Measurements from ENCODE around the gene CRK.
"Not testable (repeated sequence)": the region's sequence is repeated elsewhere in the genome, so short reads cannot be mapped to it uniquely, and the experiment has no call there.

CRK gene

DNA sequence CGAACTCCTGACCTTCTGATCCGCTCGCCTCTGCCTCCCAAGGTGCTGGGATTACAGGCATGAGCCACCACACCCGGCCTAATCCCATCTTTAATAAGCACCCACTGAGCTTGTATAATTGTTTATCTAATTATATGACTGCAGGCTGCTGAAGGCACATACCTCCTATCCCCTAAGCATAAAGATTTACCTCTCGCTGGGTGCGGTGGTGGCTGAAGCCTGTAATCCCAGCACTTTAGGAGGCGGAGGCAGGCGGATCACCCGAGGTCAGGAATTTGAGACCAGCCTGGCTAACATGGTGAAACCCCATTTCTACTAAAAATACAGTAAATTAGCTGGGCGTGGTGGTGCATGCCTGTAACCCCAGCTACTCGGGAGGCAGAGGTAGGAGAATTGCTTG, 35.9 kb downstream of the CRK start:
- DNase-seq = no peak

- not testable (repeated sequence) for DNase-seq
Measured at GRCh38 chr17:1418476-1418875, 37.6 kb downstream of the CRK start.

- no peak for DNase-seq
Measured at GRCh38 chr17:1416414-1416813, 39.6 kb downstream of the CRK start.

DNA sequence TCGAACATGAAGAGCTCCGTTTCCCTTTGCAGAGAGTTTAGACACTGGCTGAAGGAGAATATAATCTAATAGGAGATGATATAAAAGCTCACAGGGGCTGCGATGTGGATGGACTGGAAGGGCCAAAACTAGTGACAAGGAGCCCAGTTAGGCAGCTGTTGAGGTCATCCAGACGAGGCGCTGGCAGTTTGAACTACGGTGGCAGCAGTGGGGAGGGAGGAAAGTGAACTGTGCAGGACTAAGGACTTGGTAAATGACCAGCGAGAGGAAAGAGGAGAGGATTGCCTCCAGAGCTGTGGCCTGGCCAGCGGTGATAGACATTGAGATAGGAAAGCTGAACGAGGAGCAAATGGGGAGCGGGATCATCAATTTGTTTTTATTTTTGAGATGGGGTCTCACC, 41.4 kb downstream of the CRK start:
- no peak for DNase-seq

DNA sequence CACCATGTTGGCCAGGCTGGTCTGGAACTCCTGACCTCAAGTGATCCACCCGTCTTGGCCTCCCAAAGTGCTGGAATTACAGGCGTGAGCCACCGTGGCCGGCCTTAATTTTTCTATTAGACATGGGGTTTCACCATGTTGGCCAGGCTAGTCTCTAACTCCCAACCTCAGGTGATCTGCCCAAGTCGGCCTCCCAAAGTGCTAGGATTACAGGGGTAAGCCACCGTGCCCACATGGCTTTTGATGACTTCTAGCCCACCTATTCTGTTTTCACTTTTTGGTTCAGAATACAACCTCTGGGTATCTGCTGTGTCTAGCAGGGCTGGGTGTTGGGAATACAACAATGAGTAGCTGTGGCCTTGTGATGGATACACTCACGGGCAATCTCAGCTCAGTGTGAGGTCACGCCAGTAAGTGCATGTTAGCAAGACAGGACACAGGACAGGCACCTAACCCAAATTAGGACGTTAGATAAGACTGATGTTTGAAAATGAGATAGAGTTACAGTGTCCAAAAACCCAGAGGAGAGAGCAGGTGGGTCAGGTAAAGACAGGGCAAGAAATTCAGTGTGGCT, 41.9 kb downstream of the CRK start:
- DNase-seq = no peak

- no peak for DNase-seq
Measured at GRCh38 chr17:1413281-1413791, 42.7 kb downstream of the CRK start.

- DNase-seq = no peak
Measured at GRCh38 chr17:1412185-1413110, 43.6 kb downstream of the CRK start.

GRCh38 chr17:1402262-1402586, 53.8 kb downstream of the CRK start:
- DNase-seq = no peak

DNA sequence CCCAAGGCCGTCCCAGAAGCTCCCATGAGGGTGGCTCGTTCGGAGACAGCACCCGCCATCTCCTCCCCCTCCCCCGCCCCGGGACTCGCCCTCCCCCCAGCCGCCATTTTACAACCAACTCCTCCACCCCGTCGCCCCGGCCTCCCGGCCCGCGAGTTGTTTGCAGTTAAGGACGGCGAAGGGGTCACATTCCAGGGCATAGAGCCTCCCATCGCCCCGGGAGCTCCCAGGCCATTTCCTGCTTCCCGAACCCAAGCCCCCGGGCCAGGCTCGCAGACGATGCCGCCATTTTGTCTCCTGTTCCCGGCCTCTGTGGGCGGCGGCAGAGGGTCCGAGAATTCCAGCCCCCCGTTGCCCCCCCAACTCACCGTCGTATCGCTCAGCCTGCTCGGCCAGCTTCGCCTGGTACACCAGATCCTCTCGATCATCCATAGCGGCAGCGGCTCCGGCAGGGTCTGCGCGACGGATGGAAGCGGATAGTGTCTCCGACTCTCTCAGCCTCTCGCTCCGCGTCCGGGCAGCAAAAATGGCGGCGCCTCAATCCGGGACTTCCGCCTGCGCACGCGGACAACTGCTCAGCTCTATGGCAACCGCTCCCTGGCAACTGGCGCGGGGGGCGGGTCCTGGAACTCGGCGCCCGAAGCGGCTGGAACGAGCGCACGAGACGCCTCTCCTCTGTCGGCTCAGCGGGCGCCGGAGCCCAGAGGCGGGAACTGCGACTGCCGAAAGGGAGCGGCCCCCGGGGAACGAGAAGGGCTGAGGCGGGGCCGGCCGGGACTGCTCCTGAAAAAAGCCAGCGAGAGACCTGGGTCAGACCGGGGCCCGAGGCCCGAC, 56.1 kb downstream of the CRK start, which contains the start of gene YWHAE:
Gene YWHAE (minus strand): TSS at position 544 of the 834 bp plus-strand sequence. CDS start 112 bp downstream, at position 432.
- DNase-seq = peak; percentile 79

- DNase-seq = no peak
Measured at GRCh38 chr17:1398931-1399678, 56.9 kb downstream of the CRK start.

GRCh38 chr17:1398028-1398427, 58.0 kb downstream of the CRK start:
- no peak for DNase-seq

DNA sequence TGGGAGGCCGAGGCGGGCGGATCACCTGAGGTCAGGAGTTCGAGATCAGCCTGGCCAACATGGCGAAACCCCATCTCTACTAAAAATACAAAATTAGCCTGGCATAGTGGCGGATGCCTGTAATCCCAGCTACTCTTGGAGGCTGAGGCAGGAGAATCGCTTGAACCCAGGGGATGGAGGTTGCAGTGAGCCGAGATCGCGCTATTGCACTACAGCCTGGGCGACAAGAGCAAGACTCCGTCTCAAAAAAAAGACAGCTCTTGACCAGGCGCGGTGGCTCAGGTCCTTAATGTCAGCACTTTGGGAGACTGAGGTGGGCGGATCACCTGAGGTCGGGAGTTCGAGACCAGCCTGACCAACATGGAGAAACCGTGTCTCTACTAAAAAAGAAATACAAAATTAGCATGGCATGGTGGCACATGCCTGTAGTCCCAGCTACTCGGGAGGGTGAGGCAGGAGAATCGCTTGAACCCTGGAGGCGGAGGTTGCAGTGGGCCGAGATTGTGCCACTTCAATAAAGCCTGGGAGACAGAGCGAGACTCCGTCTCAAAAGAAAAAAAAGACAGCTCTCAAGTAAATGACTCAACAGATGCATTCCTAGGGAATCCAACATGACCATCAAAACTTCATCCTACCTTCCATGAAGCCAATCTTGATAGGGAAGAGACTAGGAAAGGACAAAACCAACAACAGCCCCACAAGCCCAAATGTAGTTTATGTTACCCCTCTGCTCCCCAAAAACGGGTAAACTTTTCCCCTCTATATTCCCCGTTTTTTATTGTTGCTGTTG, 60.0 kb downstream of the CRK start:
- DNase-seq = not testable (repeated sequence)

DNA sequence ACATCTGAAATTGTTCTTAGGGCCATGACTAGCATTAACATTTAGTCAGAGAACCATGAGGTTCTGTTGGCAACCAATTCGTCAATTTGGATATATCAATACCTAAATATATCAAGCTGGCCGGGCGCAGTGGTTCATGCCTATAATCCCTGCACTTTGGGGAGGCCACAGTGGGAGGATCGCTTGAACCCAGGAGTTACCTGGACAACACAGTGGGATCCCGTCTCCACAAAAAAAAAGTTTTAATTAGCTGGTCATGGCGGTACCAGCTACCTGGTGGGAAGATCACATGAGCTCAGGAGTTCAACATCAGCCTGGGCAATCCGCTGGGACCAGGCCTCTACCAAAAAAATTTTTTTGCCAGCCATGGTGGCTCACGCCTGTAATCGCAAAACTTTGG, 64.5 kb downstream of the CRK start:
- DNase-seq = no peak

DNA sequence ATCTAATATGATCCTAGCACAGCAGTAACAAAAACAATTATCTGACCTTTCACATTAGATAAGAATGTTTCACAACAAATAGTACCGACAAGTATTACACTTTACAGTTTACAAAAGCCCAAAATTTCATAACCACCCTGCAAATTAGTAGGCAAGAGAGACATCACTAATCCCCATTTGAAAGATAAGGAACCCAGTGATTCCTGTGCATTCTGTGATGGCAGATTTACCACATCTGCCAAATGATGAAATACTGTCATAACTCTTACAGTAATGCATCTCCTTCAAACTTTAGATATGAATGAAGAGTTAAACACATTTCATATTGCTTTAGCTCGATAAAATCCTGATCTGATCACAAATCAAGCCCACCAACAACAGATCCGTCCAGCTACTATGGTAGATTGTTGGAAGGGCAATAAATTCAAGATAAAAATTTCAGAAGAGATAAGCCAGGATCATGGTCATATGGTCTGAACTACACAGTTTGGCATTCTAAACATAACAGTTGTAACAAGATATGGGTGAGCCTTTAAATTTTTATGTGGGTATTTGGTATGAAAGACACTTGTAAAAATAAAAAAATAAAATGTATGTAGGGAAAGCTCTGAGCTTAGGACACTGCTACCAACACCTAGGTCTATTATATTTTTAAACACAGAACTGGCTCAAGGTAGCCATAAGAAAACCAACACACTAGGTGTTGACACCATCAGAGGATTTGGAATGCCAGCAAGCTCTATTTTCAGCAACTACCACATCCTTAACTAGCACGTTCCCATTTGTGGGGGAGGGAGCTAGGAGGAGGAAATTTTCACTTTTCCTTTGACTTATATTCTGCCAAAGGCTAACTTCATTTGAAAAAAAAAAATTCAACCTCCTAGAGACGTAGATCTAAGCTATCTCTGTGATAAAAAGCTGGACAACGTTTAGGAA, 65.3 kb downstream of the CRK start:
- no peak for DNase-seq

DNA sequence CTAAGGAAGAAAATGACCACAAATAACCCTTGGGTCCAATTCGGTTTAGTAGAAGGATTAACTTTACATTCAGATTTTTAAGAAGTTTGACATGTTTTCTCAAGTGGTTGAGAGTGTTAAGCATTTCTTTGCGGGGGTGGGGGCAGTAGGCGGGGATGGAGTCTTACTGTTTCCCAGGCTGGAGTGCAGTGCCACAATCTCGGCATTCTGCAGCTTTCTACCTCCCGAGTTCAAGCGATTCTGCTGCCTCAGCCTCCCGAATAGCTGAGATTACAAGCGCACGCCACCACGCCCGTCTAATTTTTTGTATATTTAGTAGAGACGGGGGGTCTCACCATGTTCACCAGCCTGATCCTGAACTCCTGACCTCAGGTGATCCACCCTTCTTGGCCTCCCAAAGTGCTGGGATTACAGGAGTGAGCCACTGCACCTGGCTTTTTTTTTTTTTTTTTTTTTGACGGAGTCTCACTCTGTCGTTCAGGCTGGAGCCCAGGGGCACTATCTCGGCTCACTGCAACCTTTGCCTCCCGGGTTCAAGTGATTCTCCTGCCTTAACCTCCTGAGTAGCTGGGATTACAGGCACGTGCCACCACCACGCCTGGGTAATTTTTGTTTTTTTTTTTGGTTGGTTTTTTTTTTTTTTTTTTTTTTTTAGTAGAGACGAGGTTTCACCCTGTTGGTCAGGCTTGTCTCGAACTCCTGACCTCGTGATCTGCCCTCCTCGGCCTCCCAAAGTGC, 68.4 kb downstream of the CRK start:
- not testable (repeated sequence) for DNase-seq

- not testable (repeated sequence) for DNase-seq
Measured at GRCh38 chr17:1386675-1387190, 69.3 kb downstream of the CRK start.

DNA sequence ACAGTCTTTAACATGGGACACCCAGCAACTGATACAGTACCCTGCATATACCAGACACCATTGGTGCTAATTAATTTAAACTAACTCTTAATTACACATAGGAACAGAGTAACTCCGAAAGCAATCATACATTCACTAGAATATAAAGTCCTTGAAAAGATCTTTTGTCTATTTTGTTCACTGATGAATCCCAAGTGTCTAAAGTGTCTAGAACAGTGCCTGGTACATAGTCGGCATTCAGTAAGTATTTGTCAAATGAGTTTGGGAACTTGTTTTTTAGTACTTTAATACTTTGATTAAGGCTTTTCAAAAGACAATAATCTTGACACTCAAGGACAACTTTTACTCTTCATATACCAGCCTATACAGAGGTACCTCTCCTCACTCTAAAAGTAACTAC, 69.8 kb downstream of the CRK start:
- no peak for DNase-seq

DNA sequence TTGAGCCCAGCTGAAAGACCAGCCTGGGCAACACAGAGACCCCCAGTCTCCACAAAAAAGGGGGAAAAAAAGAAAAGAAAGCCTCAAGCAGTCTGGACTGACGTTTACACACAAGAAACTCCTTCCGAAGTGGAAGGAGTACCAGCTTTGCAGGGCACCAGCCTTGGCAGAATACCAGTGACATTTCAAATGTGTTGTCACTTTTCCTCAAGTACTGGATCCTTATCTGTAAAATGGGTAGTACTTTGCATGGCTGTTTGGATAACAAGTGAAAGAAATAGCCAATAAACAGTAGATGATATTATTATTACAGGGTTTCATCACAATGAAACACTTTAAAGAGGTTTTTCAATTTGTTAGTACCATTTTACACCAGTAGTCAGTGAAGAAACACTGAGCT, 70.2 kb downstream of the CRK start:
- DNase-seq = no peak

DNA sequence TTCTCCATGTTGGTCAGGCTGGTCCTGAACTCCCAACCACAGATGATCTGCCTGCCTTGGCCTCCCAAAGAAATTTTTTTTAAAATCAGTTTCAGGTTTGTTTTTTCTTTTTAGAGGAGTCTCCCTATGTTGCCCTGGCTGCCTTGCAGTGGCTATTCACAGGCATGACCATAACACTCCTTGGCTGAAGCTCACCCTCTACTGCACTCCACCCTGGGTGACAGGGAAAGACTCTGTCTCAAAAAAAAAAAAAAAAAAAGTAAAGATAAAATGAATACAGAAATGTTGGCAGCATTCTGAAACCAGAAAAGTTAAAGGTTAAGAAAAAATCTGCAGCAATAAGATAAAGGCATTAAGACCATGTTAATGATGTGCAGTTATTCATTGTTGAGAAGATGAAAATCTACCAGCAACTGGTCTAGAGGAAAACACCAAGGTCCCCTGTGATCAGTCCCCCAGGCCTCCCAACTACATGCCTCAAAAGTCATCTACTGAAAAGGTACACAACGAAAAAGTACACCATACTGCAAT, 71.1 kb downstream of the CRK start:
- no peak for DNase-seq
